Measurements from ENCODE around the gene ITPRID2.

ITPRID2 gene

DNA sequence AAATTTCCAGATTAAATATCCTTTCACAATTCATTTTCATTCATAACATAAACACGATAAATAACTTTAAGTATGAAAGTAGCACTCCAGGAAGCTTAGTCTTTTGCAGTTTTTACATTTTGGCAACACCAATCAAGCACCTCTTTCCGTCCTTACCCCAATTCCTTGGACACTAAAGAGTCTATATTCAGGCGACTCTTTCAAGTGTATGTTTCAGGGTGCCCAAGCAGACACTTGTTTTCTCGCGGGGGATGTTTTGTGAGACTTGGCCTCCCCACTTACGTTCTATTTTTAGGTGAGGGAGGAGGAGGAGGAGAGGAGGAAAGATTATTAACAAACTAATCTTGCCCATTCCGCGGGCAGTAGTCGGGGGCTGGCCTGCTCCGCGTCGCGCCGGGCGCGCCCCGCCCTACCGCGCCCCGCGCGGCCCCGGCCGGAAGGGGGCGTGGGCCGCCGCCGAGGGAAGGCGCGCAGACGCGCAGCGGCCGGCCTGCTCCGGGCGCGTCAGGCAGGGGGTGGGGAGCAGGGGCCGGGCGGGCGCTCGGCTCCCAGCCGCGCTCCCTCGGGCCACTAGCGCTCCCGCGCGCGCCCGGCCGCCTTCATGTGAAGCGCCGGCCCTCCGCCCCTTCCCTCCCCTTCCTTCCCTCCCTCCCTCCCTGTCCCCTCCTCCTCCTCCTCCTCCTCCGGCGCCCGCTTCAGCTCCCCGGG is at the start of gene ITPRID2:
TSS of gene ITPRID2 (plus strand) at position 473 of the 708 bp plus-strand sequence. CDS start 337 bp downstream, outside the sequence.
- in situ Hi-C loops (cut with MboI; ENCODE audit: low sequenced_read_pairs), result no loop called here

DNA sequence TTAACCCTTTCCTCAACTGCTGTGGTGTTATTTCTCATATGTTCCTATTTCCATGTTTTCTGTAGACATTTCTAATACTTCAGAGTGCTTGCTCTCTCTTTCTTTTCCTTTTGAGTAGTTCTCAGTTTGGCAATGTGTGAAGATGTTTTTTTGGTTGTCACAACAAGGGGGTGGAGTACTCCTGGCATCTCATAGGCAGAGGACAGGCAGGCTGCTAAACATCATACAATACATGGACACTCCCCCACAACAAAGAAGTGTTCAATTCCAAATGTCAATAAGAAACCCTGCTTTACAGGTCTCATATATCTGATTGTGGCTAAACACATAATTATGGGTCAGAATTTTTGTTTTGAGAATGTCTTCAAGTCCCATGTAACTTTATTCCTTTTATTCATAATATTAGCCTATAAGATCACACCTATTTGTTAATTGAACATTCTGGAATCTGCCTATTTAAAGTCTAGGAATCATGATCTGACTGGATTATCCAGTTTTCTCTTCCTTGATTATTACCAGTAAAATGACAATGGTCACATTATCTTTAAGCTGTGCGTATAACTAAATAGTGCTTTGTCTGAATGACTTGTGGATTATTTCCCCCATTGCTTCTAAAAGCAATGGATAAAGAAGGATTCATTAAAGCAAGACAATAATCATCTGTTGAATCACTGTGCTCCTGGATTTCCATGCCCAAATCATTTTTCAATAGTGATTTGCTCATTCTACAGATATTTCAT is 46.8 kb upstream of the ITPRID2 start:
- in situ Hi-C loops (cut with MboI; ENCODE audit: low sequenced_read_pairs), result no loop called here

DNA sequence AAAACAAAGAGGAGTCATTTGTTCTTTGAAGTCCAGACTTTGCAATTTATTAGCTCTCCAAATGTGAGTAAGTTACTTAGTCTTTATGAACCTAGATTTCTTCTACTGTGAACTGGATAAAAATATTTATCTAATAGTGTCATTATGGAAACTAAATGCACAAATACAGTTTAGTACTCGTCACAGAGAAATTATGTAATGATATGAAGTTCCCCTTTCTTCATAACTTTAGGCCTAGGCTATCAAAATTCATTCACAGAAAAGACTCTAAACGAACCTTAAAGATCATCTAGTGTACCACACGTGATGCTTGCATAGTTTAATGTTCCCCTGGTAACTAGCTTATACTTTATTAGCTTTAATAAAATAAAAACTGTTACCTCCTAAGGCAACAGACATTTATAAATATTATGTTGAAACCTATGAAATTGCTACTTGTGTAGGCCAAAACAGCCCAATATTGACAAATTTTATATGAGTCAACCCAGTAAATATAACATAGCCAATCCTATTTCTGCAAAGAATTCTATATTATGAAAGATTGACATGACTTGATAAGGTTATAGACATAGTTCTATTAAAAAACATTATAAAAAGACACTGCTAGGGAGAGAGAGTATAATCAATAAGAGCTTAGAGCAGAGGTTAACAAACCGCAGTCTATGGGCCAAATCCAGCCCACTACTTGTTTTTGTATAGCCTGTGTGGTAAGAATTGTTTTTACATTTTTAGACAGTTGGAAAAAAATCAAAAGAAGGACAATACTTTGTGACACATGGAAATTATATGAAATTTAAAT is 44.9 kb upstream of the ITPRID2 start:
- in situ Hi-C loops (cut with MboI; ENCODE audit: low sequenced_read_pairs), result no loop called here

DNA sequence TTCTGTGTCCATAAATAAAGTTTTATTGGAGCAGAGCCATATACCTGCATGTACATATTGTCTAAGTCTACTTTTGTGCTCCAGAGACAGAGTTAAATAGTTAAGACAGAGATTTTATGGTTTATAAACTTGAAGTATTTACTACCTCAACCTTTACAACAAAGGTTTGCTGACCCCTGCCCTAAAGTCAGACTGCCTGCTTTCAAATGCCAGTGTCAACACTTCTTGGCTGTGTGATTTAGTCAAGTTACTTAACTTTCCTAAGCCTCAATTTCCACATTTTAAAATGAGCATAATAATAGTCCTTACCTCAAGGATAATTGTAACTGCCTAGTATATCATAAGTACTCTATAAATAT is 44.4 kb upstream of the ITPRID2 start:
- in situ Hi-C loops (cut with MboI; ENCODE audit: low sequenced_read_pairs), result no loop called here

DNA sequence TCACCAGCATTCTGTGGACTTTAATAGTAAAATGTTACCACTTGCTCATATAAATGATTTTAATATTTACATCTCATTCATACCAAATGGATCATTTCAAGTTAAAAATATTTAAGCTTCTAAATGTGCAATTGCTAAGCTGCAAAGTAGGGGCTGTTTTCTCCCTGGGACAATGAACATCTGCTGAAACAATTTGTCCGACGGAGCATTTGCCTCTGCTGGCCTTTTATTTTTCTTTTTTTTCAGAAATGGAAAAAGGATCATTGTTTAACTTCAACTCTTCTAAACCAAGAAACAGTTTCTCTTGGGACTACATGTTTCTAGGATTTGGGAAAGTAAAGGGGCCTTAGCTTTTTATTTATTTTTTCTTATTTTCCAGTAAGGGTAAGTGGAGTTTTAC is 43.8 kb upstream of the ITPRID2 start:
- in situ Hi-C loops (cut with MboI; ENCODE audit: low sequenced_read_pairs), result no loop called here

DNA sequence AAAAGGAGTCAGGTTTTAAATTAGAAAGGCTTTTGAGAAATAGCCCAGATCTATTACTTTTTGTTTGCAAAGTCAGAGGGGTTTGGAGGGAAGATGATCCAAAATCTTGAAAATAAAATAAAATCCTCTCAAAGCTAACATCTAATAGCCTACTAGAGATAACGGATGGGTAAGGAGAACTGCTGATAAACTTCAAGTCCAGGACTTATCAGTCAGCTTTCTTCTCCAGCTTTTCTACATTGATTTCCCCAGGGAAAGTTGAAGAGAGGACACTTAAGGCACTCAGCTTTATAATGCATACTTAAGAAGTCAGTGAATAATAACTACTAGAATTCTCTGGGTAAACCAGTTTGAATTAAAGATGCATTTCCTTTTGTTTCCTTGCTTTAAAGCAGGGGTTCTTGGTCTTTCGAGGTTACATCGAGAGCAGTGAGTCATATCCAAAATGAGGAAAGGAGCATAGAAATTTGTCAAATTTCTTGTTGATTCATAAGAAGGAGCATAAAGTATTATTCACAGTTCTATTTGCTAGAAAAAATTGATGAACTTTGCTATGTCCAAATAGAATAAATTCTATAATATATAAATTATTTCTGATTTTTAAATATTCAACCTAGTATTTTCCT is 43.2 kb upstream of the ITPRID2 start:
- in situ Hi-C loops (cut with MboI; ENCODE audit: low sequenced_read_pairs), result no loop called here

DNA sequence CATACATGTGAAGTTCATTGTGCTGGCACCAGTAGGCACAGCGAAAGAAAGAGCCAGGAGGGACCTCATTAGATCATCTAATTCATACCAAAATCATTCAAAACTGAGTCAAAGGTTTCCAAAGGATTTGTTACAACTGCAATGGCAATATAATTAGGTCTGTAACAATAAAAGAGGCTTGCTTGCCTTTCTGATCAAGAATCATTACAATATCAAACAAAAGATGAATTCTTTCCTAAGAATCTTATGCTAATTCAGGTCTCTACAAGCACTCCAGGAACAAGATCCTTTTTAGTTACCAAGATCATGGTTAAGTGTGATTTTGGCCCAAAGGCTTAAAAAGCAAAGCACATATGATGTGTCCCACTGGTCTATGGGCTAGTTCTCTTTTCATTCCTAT is 41.9 kb upstream of the ITPRID2 start:
- in situ Hi-C loops (cut with MboI; ENCODE audit: low sequenced_read_pairs), result no loop called here

DNA sequence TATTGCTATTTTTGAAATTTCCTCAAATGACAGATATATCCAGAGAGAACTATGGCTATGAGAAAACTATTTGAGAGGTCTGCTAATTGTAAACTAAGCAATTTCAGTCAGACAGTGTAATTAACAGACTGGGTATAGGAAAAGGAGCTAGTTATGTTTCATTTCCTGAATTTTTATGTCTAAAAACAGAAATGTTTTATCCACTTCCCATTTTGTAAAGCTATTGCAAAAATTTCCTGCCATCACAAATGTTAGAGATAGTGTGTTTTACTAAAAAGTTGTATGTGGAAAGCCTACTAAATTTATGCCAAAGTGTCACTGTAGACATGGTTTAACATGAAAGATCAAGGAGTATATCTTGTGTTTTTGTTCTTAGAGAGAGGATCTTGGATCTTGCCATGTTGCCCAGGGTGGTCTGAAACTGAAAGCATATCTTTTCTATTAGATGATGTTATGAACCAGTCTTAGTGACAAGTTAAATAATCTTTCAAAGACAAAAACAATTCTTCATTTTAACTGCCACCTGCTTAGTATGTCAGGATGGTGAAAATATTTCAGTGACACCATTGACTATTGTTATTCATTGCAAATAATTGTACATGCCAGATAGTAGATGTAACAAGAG is 40.5 kb upstream of the ITPRID2 start:
- in situ Hi-C loops (cut with MboI; ENCODE audit: low sequenced_read_pairs), result no loop called here

DNA sequence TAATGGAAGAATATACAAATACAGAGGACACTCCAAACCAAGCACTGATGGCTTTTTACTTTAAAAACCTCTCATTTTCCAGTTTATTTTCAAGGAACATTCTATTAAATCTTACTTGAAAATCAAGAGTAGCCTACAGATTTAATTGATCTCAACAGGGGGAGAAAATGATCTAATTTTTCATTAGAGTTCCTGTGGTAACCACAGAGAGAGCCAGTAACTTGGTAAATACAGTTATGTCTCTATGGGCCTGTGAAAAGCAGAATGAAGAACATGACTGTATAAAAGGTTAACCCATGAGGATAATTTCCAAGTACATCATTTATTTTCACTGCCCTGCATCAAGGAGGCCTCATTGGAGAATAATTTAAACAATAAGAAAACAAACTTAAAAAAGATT is 39.8 kb upstream of the ITPRID2 start:
- in situ Hi-C loops (cut with MboI; ENCODE audit: low sequenced_read_pairs), result no loop called here

DNA sequence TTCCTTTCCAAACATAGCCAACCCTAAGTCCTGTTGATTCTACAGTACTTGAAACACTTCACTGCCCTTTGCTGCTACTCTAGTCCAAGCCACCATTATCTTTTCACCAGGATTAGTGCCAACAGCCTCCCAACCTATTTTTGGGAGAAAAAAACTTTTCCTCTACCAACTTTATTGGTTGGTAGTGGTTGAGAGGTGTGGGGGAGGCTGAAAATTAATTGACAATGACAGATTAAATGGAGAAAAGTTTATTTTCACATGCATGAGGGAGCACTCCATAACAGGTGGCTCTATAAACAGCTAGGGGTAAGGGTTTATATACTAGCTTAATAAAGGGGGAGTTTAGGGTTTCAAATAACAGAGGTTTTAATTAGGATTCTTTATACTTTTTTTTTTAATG is 37.8 kb upstream of the ITPRID2 start:
- in situ Hi-C loops (cut with MboI; ENCODE audit: low sequenced_read_pairs), result no loop called here

DNA sequence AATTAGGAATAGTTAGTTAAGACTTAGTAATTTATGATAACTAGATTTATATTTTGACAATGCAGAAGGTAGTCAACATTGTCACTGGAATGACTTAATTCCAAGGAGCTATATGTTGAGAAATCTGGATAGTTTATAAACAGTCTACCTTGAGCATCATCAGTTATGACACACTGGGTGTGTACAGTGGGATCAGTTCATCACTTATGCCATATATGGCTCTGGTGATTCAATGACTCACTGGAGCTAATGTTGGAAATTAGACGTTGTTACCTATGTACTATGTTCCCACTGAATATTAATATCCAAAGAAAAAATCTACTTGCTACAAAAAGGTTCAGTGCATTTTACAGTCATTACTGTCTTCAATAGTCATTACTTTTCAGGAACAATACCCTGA is 34.0 kb upstream of the ITPRID2 start:
- in situ Hi-C loops (cut with MboI; ENCODE audit: low sequenced_read_pairs), result no loop called here

DNA sequence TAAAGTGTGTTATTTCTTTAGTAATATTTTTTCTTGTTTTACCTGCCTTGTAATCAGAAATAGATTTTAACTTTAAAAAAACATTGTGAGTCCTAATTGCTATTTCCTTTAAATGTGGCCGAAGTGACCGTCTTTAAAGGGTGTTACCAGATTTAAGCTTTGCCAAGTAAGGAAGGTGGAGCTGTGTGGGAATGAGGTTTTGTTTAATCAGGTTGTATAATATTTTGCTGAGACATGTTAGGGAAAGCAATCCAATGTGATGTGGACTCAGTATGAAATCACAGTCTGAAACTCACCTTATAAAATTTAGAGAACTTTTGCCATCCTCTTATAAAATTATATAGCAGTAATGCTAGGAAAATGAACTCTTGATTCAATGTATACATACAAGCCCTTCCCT is 32.9 kb upstream of the ITPRID2 start:
- in situ Hi-C loops (cut with MboI; ENCODE audit: low sequenced_read_pairs), result no loop called here

DNA sequence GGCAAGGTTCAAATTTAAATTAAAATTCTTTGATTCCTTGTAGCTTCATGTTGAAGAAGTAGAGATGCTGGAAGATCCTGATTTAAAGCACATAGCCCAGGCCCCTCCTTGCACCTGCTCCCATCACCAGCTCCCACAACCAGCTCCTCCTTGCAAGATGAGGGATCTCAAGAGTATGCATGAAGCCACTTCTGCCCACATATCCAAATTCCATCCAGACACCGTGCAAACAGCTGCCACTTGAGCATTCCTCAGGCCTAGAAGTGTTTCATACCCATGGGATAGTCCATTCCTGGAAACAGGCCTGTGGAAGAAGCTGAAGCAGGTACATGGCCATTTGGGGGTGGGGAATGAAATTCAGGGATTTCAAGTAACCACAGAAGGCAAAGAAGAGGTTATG is 32.4 kb upstream of the ITPRID2 start:
- in situ Hi-C loops (cut with MboI; ENCODE audit: low sequenced_read_pairs), result no loop called here

DNA sequence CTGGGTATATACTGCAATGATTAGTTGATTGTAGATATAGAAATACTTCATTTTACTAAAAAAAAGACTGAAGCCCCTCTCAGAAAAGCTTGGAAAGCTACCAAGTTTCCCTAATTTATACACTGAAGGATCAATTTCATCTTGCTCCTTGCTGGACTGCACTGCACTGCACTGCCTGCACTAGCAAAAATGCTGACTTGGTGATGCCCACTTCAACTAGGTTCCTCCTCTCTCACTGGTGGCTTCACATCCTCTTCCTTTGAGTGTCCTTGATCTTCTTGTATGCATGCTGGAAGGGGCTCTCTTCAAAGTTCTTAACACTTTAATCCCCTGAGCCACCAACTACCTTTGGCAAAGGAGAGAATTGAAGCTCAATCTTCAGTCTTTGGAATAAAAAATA is 31.7 kb upstream of the ITPRID2 start:
- in situ Hi-C loops (cut with MboI; ENCODE audit: low sequenced_read_pairs), result no loop called here

DNA sequence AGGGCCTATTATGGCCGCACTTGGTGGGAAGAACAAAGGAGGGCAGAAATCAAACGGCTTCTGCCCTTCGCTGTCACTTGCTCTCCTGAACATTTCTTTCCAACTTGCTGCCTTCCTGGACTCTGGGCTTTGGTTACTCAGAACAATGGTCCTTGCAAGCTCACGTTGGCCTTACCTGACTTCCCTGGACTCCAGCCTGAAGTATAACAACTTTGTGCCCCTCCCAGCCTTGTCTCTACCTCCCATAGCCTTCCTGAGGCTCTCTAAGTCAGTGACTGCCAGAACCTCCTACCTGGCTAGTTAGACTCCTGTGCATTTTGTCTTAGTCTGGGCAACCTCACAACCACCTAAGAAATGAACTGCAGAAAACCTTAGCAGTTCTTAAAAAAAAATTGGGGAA is 30.2 kb upstream of the ITPRID2 start:
- in situ Hi-C loops (cut with MboI; ENCODE audit: low sequenced_read_pairs), result no loop called here

DNA sequence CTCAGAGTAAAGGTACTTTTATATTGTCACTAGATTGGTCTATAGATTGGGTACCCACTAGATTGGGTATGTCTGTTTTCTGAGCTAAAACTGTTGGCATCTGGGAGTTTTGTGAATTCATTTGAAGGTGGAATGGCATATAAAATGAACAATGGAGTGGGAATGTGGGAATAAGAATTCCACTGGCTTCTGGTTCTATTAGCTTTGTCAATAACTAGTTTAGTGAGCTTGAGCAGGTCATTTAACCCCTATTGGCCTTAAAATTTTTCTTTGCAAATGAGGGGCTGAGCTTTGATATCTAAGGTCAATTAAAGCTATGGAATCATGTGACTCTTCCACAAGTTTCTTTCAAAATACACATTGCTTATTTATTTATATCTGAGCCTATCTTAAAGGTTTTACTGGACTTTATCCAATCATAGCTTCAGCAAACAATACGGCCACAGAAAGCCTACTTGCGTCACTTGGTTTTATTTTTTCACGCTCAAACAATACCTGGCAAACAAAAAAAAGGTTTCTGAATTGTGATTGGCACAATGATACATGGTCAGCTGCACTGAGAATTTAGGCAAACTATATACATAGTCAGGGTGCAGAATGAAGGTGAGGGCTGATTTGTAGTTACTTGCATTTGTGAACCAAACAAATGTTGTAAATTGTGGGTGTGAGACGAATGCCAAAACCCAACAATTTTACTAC is 28.8 kb upstream of the ITPRID2 start:
- in situ Hi-C loops (cut with MboI; ENCODE audit: low sequenced_read_pairs), result no loop called here

DNA sequence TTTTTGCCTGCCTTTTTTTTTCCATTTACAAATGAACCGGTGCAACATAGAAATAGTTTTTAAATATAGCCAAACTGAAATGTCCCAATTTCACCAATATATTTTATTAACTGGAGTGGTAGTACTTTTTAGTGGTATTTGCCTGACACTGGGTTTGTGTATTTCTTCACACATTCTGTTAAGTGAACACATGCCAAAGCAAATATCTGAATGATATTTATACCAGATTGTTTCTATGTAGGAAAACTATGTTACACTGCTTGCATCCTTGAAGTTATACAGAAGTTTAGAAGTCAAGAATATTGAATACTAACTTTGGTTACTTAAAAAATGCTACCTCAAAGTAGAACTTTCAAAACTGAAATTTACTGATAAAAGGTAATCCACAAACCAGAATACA is 19.4 kb upstream of the ITPRID2 start:
- in situ Hi-C loops (cut with MboI; ENCODE audit: low sequenced_read_pairs), result no loop called here

DNA sequence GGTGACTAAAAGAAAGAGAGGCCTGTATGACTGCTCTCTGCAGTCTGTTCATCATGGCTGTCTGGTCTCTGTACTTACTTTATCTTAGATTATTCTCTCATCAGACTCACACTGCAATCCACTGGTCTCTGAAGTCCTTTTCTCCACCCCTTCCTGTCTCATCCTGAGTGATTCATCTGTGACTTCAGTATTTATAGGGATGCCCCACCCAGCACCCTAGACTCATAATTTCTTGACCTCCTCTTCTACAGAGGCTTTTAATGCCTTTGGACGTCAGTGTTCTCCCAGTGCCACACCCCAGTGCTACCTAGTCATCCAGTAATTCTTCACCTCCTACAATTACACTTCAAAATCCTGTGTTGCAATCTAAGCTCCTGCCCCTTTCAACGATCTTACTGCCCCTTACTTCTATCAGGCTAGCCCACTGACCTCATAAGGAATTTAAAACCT is 14.9 kb upstream of the ITPRID2 start:
- in situ Hi-C loops (cut with MboI; ENCODE audit: low sequenced_read_pairs), result no loop called here

DNA sequence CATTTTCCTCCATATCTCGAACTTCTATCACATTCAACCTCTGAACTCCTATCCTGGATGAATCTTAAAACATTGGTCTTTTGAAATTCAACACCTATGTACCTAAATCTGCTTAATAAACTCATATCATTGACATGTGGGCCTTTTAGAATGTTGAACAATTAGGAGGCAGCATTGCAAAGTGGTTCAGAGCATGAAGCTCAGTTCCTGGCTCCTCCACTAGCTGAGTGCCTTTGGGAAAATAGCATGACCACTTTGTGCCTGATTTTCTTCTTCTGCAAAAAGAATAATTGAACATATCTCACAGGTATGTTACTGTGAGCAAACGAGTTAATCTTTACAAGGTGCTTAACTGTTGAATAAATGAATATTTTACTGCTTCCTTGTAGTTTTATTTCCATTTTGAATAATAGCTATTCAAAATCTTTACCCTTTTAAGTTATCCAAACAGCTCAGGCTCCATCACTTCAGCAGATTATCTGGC is 14.3 kb upstream of the ITPRID2 start:
- in situ Hi-C loops (cut with MboI; ENCODE audit: low sequenced_read_pairs), result no loop called here

DNA sequence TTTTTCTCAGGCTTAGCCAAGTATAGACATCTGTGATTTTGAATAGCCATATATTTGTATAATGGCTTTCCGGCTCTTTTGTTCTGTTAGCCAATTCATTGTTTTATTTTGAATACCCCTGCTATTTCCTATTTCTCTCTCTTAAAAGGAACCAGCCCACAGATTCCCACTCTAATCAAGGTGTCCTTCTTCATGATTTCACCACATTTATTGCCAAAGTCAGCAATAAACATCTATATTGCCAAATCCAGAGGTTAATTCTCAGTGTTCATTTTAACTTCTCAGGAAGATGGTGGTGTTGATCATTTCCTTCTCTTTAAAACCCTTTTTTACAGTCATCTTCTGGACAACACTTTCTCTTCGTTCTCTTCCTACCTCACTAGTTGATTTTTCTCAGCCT is 13.1 kb upstream of the ITPRID2 start:
- in situ Hi-C loops (cut with MboI; ENCODE audit: low sequenced_read_pairs), result no loop called here

Data from hTERT RPE-1 (cell line).